Osteoblast (primary cell): ENCODE data around the gene MROH7. TPM values are rescaled to one million over a fixed set of nuclear protein-coding genes. Genes with fewer than 3 reads are reported as not detected.
A peak's percentile ranks its signal among the peaks of the same experiment; 100 is the strongest.
"Not testable (repeated sequence)": the region's sequence is repeated elsewhere in the genome, so short reads cannot be mapped to it uniquely, and the experiment has no call there.

ENCODE experiments used
- DNase-seq: peaks from one replicate; pipeline ENCODE4 v3.0.0; 2011; ENCODE audit warnings: low spot score, mixed read lengths; ENCODE audit not compliant: insufficient read length; ENCODE audit errors: missing footprints
- H2AFZ ChIP-seq: 2 replicates; pipeline ENCODE4 v1.6.0; 2011; ENCODE audit warnings: mild to moderate bottlenecking, low read length
- H3K27ac ChIP-seq: 2 replicates; pipeline ENCODE4 v1.5.1; 2011; ENCODE audit warnings: mild to moderate bottlenecking, low read depth, low read length, moderate library complexity
- H3K27me3 ChIP-seq: 2 replicates; pipeline ENCODE4 v1.6.0; 2012; ENCODE audit warnings: mild to moderate bottlenecking, control low read depth, inconsistent platforms, low read length, moderate library complexity; ENCODE audit not compliant: insufficient read depth
- H3K36me3 ChIP-seq: 2 replicates; pipeline ENCODE4 v1.5.1; 2011; ENCODE audit warnings: mild to moderate bottlenecking, low read length, control low read depth, moderate library complexity; ENCODE audit not compliant: insufficient read depth
- H3K4me1 ChIP-seq: 2 replicates; pipeline ENCODE4 v1.5.1; 2011; ENCODE audit warnings: mild to moderate bottlenecking, low read length, control low read depth, moderate library complexity; ENCODE audit not compliant: insufficient read depth
- H3K4me2 ChIP-seq: 2 replicates; pipeline ENCODE4 v1.6.0; 2011; ENCODE audit warnings: mild to moderate bottlenecking, low read length; ENCODE audit not compliant: insufficient read depth
- H3K4me3 ChIP-seq: fragments of 200-600 bp; sonication (generic); 3 replicates; pipeline ENCODE4 v1.5.1; 2012; ENCODE audit warnings: mild to moderate bottlenecking, low read length, inconsistent platforms; ENCODE audit not compliant: insufficient read depth
- H3K79me2 ChIP-seq: 2 replicates; pipeline ENCODE4 v1.6.0; 2012; ENCODE audit warnings: mild to moderate bottlenecking, low read length, control low read depth, inconsistent platforms; ENCODE audit not compliant: insufficient read depth
- H3K9me3 ChIP-seq: 2 replicates; pipeline ENCODE4 v1.5.1; 2011; ENCODE audit warnings: low read depth, low read length, control low read depth
- H4K20me1 ChIP-seq: 2 replicates; pipeline ENCODE4 v1.6.0; 2012; ENCODE audit warnings: mild to moderate bottlenecking, low read length, control low read depth; ENCODE audit not compliant: insufficient read depth
- CTCF ChIP-seq: IDR thresholded peaks from 2 replicates; pipeline ENCODE4 v1.5.1; 2011; ENCODE audit warnings: mild to moderate bottlenecking, low read depth, low read length, moderate library complexity; ENCODE audit errors: extremely low read depth
- total RNA-seq: library from RNA; depleted of rRNA; stranded (reverse); fragments of >200 nt; gene quantifications from 2 replicates; pipeline ENCODE4 v1.2.3, GENCODE V29; 2012

Gene MROH7
- total RNA-seq, 1 donor: 0.36 TPM

GRCh38 chr1:54624466-54625464, 16.8 kb upstream of the MROH7 start:
- Histone ChIP-seq H4K20me1 (no peaks in the 10 kb centered on the region), H3K4me2 (no peak overlapping the region), H3K4me3 (no peak overlapping the region), H2AFZ (no peak overlapping the region), H3K27ac (no peak overlapping the region), H3K79me2 (no peaks in the 10 kb centered on the region), H3K27me3 (peaks cover 7% of the 10 kb centered on the region), H3K9me3 (no peaks in the 10 kb centered on the region), H3K4me1 (no peaks in the 10 kb centered on the region), H3K36me3 (no peaks in the 10 kb centered on the region)
- TF ChIP-seq CTCF: no peak
- DNase-seq: peak; percentile 27

- Histone ChIP-seq H2AFZ (no peak overlapping the region), H3K27me3 (peaks cover 4% of the 10 kb centered on the region), H3K4me3 (no peak overlapping the region), H3K9me3 (no peaks in the 10 kb centered on the region), H3K4me2 (no peak overlapping the region), H3K4me1 (no peaks in the 10 kb centered on the region), H3K27ac (no peak overlapping the region), H3K36me3 (no peaks in the 10 kb centered on the region), H4K20me1 (no peaks in the 10 kb centered on the region), H3K79me2 (no peaks in the 10 kb centered on the region)
- peak; percentile 17 for DNase-seq
- TF ChIP-seq CTCF: no peak
Observed at GRCh38 chr1:54627196-54627595, 14.4 kb upstream of the MROH7 start.

- H3K4me3 ChIP-seq, H3K79me2 ChIP-seq, H3K9me3 ChIP-seq, H3K4me2 ChIP-seq, H3K4me1 ChIP-seq, H2AFZ ChIP-seq, H3K36me3 ChIP-seq, DNase-seq, H4K20me1 ChIP-seq, H3K27ac ChIP-seq: not testable (repeated sequence)
- H3K27me3 ChIP-seq: peaks cover 15% of the 10 kb centered on the region
Observed at GRCh38 chr1:54635804-54636203, 5.8 kb upstream of the MROH7 start.

GRCh38 chr1:54636461-54637446, 4.8 kb upstream of the MROH7 start:
- H3K9me3 ChIP-seq, H3K27ac ChIP-seq, H3K4me2 ChIP-seq, H3K4me3 ChIP-seq, H4K20me1 ChIP-seq, H3K36me3 ChIP-seq, H3K4me1 ChIP-seq, H3K79me2 ChIP-seq, H2AFZ ChIP-seq, DNase-seq: not testable (repeated sequence)
- peaks cover 20% of the 10 kb centered on the region for H3K27me3 ChIP-seq
